Activated effector memory CD4-positive, alpha-beta T cell treated with anti-CD3 and anti-CD28 coated beads, Interleukin-2, amount 50 U/mL, for 16 hours (primary cell): ENCODE data around the gene CTNNA2.
"Not testable (repeated sequence)": the region's sequence is repeated elsewhere in the genome, so short reads cannot be mapped to it uniquely, and the experiment has no call there.

Source experiments
- DNase-seq: peaks from one replicate; pipeline ENCODE4 v3.0.0-alpha.2; 2020

Gene CTNNA2

DNA sequence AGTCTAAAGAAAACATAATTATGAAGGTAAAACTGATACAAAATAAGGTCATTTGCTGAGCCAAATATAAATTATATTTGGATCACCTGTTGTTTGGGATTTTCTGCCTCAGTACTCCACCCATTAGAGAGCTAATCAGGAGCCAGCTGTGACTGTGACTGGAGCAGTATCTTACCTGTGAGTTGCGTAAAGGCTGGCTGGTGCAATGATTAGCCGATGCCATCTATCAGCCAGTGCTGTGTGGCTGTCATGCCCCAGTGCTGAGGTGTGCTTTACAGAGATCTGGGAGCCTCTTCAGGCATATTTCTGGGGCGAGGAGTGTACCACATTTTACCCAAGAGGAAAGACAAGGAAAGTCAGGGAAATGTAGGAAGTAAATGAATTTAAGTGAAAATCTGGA, 599.9 kb downstream of the CTNNA2 start:
- no peak for DNase-seq

DNA sequence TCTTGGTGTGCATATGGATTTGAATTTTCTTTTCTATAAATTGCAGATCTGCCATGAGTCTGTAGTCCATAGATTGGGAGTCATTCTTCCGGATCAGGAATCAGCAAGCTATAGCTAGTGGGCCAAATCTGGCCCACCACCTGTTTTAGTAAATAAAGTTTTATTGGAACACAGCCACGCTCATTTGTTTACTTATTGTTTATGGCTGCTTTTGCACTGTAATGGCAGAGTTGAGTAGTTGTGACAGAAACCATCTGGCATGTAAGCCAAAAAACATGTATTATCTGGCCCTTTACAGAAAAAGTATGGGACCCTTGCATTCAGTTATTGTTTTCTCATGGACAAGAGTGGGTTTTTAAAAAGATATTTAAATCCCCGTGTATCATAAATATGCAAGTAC, 600.5 kb downstream of the CTNNA2 start:
- no peak for DNase-seq

DNA sequence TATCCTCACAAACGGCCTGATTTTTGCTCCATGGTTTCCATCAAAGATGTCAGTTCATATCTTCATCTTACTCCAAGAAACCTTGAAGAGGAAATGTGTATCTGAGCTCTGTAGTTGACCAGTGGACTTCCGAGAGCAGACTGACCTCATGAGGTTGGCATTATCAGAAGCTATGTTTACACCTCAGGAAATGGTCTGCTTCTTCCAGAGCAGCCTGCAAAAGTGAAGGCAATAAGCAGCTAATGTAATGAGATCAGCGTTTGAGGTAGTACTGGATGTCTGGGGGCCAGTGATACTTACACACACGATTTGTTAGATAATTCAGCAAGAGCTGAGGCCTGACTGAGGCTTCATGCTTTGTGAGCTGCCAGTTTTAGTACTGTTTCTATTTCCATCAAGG, 602.0 kb downstream of the CTNNA2 start:
- DNase-seq = no peak

DNA sequence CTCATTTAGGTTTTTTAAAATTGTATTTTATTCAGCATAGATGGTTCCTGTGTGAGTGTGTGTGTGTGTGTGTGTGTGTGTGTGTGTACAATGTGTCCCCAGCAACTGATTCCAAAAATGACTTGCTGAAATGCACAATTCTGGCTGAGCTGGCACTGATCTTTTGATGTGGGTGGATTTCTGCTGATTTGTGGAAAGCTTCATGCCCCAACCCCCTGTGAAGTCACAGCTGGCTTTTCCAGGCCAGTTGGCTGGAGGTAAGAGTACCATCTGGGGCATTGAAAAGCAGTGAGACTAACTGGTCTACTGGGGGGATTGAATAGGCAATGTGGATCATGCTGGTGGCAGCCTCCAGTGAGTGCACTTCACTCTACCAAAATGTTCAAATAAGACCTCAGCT, 604.5 kb downstream of the CTNNA2 start:
- no peak for DNase-seq

DNA sequence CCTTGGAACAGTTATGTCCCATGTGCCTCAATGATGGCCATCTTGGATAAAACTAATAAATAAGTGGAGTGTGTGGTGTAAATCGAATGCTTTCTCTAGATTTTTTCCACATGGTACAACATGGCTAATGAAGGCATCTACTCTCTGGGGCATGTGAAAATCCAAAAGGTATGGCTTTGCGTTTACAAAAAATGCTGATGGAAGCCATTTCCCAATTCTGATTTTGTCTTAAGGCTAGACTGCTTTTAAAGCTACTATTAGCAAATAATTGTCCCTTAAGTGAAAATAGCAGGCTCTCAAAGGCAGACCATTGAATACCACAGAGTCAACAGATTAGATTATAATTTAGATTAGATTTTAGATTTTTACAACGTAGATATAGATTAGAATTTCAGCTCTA, 608.0 kb downstream of the CTNNA2 start:
- no peak for DNase-seq

DNA sequence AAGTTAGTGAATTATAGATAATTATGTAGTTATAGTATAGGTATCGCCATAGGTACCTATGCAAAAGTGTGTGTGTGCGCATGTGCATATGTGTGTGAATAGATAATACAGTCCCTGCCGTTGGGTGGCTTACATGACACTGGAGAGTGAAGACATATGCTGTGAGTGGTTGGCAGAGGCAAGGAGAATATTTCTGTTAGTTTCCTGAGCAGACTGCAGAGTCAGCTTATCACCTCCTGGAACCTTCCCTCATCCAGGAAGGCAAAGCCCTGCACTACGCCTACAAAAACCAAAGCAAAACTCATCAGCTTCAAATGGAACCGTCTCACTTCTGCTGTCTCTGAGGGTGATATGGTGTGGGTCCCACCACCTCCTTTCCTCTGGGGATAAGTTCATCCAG, 609.8 kb downstream of the CTNNA2 start:
- DNase-seq = no peak

GRCh38 chr2:80126596-80127189, 613.8 kb downstream of the CTNNA2 start:
- no peak for DNase-seq

- DNase-seq = no peak
Observed at GRCh38 chr2:80128080-80128479, 615.2 kb downstream of the CTNNA2 start.

DNA sequence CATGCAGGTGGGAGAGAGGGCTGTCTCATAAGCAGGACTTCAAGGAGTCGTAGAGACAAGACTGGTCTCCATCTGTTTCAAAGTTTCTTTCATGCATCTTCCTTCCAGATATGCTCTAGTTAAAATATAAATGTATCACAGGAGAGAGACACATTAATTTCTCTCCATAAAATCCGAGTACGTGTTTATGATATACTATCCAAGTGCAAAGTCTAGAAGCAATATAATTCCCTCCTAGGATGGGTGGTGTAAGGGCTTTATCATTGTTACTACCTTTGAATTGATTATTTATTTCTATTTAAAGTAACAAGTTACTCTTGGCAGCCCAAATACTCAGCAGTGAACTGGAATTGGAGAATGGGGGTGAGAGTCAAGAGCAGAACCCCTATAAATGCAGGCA, 619.4 kb downstream of the CTNNA2 start:
- DNase-seq = no peak

GRCh38 chr2:80135001-80135400, 622.1 kb downstream of the CTNNA2 start:
- DNase-seq = no peak

DNA sequence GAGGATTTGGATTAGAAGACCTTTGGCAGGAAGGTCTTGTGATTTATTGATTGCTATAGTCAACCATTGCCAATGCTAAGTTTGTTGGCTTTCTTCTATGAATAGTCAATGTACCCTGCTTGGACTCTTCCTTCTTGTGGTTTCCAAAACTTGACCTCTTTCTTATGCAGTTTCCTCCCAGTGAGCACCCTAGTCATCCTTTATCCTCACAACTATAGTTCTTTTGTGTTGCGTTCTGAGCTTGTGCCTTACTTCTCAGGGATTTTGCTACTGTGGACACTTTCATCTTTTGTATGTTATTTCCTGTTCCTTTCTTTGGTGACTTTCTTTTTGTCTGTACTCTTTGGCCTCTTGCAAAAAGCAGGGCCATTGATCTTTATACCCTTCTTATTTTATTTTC, 623.5 kb downstream of the CTNNA2 start:
- DNase-seq = no peak

- no peak for DNase-seq
Observed at GRCh38 chr2:80139001-80139400, 626.1 kb downstream of the CTNNA2 start.

DNA sequence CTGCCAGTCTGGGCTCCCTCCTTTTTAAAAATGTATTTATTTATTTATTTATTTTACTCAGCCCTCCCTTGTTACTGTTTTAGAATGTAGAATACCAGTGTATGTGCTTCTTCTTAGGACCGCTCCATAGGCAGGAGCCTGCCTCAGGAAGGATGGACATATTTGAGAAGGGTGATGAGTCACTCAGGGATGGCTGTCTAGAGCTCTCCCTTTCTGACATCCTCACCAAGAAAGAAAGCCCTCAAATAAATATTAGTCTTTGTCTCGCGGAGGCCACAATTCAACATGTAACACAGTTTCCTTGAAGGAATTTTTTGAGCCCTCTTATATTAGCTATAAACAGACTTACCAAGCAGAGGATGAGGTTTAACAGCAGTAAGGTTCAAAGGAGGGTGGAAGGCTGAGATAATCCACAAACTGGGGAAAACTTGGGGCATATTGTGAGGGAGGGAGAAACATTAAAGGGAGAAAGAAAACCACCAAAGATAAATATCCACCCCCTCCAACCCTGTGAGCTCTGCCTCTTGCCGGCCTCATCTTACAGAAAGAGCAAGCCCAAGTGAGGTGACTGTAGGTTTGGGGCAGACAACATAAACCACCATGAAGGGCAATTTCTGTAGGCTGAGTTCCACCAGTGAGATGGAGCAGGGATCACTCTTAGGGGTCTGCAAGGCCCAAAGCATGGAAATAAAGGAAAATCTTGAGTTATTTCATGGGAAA, 628.3 kb downstream of the CTNNA2 start:
- DNase-seq = no peak

- DNase-seq = no peak
Observed at GRCh38 chr2:80145499-80145898, 632.6 kb downstream of the CTNNA2 start.

GRCh38 chr2:80146757-80147156, 633.9 kb downstream of the CTNNA2 start:
- DNase-seq = not testable (repeated sequence)

DNA sequence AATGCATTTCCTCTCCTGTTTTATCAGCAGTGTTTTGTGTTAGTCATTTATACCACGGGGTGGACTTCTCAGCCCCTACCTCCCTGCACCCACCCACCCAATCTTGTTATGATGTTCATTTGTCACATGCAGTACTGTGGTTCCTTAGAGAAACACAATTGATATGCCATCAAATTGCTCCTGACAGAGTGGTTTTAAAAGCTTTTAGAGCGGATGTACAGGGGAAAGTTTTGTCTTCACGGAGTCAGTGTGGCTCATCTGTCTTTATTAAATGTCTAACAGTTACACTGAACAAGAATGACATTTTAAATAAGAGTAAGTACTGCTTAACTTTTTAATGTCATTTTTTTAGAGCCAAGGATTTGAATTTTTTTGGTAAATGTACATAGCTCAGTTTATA, 634.8 kb downstream of the CTNNA2 start:
- no peak for DNase-seq

GRCh38 chr2:80148906-80149305, 636.1 kb downstream of the CTNNA2 start:
- no peak for DNase-seq

GRCh38 chr2:80149991-80150390, 637.1 kb downstream of the CTNNA2 start:
- no peak for DNase-seq

- DNase-seq = no peak
Observed at GRCh38 chr2:80151248-80151647, 638.4 kb downstream of the CTNNA2 start.

DNA sequence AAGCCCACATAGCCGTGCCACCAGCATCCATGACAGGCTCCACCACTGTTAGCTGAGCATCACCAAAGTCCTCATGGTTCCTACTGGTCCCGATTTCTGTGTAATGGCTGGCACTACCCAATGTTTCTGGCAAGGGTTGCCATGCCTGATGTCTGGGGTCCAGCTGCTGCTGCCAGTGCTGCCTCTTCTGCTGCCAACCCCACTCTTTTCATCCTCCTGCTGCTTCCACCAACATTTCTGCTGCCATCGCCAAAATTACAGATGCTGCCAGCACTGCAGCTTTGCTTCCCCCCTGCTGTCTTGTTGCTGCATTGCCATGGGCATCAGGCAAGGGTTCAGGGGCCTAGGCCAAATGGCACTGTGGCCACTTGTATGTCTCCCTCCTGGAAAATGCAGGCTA, 638.8 kb downstream of the CTNNA2 start:
- no peak for DNase-seq

GRCh38 chr2:80153151-80153550, 640.3 kb downstream of the CTNNA2 start:
- no peak for DNase-seq

DNA sequence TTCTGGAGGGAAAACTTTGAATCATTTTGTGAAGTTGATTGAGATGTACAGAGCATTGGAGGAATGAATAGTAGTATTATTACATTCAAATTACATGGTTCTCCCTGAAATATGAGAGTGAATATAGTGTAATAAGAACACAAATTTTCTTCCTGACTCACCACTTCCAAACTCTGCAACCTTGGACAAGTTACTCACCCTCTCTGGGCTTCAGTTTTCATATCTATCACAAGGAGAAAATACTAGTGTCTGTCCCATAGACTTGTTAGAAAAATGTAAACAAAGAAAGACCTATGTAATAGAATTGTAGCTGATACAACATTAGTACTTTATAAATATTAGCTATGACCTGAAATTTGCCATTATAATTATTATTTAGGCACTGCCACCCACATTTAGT, 640.9 kb downstream of the CTNNA2 start:
- no peak for DNase-seq

DNA sequence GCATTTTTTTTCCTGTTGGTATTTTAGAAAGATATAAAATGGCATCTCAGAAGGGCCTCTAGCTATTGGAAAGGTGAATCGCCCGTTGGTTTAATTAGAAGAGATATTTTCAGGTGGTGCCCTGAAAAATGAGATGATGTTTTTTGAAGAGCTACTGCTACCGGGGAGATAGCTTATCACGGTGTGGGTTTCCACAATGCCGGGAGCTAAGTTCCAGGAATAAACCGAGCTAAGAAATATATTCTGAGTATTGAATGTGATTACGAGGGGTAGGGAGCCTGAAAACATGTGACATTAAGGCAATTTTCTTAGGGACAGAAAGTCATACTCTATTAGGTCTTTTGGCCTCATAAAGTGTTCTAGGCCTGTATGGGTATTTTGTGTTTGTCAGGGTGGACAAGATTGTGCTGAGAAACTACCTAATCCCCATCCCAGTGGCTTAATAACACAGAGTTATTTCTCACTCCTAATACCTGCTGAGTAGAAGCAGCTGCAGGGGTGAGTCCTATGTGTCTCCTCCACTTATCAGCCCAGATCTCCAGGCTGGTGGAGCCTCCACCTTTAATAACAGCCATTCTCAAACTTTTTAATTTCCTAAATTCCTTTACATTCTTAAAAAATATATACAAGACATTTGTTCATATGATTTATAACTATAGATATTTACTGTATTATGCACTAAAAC, 641.5 kb downstream of the CTNNA2 start:
- no peak for DNase-seq

DNA sequence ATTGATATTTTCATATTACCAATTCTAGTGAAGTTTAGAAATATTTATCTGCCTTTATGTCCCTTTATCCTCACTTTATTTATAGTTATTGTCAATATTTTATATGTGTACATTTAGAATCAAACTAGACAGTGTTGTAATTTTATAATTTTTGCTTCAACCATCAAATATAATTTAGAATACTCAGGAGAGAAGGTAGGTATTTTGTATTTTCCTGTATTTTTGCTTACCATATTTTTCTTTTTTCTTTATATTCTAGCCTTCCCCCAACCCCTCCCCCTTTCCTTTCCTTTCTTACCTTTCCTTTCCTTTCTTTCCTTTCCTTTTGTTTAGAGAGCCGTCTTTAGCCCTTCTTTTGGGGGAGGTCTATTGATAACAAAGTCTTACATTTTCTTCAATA, 651.5 kb downstream of the CTNNA2 start:
- DNase-seq = no peak
